ENCODE measurements around the gene FUT8.

GRCh38 chr14:65558363-65558762, 145.8 kb downstream of the FUT8 start:
- TF ChIP-seq CTCF (IDR thresholded peaks at IDR 0.05) (no peak), EZH2 (IDR thresholded peaks at IDR 0.05) (no peak), EZH2phosphoT487 (IDR thresholded peaks at IDR 0.05) (no peak)

Measured in neural progenitor cell (in vitro differentiated cells).